Measurements from ENCODE around the gene PCED1A. TPM values are rescaled to one million over a fixed set of nuclear protein-coding genes. Genes with fewer than 3 reads are reported as not detected.
"Not testable (repeated sequence)": the region's sequence is repeated elsewhere in the genome, so short reads cannot be mapped to it uniquely, and the experiment has no call there.

PCED1A gene
- total RNA-seq, 1 experiment from 2014 or later, result 18.3 TPM

GRCh38 chr20:2814587-2815051 lies 25.8 kb downstream of the PCED1A start, which contains the start of gene C20orf141:
C20orf141 (plus strand) TSS chr20:2814987; CDS start chr20:2815185, 198 bp downstream.
- peaks cover 14% of the 10 kb centered on the region for H3K4me1 ChIP-seq (replicated peaks)
- DNase-seq (ENCODE audit: low read depth in 1 of 2, low spot score in 2 of 2), result peak; percentile 87 to 92
- H3K4me3 ChIP-seq, result no peak within 1 kb of the TSS
- no peaks in the 10 kb centered on the region for H3K36me3 ChIP-seq
- H3K9me3 ChIP-seq (replicated peaks), result 0 out of 2 replicates have a peak, but pooled peaks cover 7% of the 10 kb centered on the region
- H3K27me3 ChIP-seq (replicated peaks), result no peaks in the 10 kb centered on the region
- H3K27ac ChIP-seq, result peak within 1 kb of the TSS; percentile 23

- Histone ChIP-seq H3K27ac (no peak overlapping the region), H3K27me3 (replicated peaks) (no peaks in the 10 kb centered on the region), H3K4me1 (replicated peaks) (peaks cover 14% of the 10 kb centered on the region), H3K36me3 (no peaks in the 10 kb centered on the region), H3K9me3 (replicated peaks) (0 out of 2 replicates have a peak, but pooled peaks cover 7% of the 10 kb centered on the region), H3K4me3 (no peak overlapping the region)
- DNase-seq (ENCODE audit: low read depth in 1 of 2, low spot score in 2 of 2), result peak in 1 of 2 experiments; percentile 25
These were observed 26.4 kb downstream of the PCED1A start for GRCh38 chr20:2814076-2814475.

- H3K4me1 ChIP-seq (replicated peaks), result peaks cover 14% of the 10 kb centered on the region
- 0 out of 2 replicates have a peak, but pooled peaks cover 7% of the 10 kb centered on the region for H3K9me3 ChIP-seq (replicated peaks)
- no peaks in the 10 kb centered on the region for H3K27me3 ChIP-seq (replicated peaks)
These were observed 28.3 kb downstream of the PCED1A start for GRCh38 chr20:2812189-2812588.

GRCh38 chr20:2809690-2810089 lies 30.8 kb downstream of the PCED1A start:
- H3K4me1 ChIP-seq (replicated peaks), result peaks cover 7% of the 10 kb centered on the region
- H3K4me3 ChIP-seq, result no peak overlapping the region
- no peak overlapping the region for H3K27ac ChIP-seq
- no peaks in the 10 kb centered on the region for H3K36me3 ChIP-seq
- 0 out of 2 replicates have a peak, but pooled peaks cover 7% of the 10 kb centered on the region for H3K9me3 ChIP-seq (replicated peaks)
- no peaks in the 10 kb centered on the region; the same call in 1 of the 2 replicates for H3K27me3 ChIP-seq (replicated peaks)
- DNase-seq (ENCODE audit: low read depth in 1 of 2, low spot score in 2 of 2), result peak in 1 of 2 experiments; percentile 16

More at GRCh38 chr20:2812189-2812588, 28.3 kb downstream of the PCED1A start:
- no peak for DNase-seq (ENCODE audit: low read depth in 1 of 2, low spot score in 2 of 2)
- Histone ChIP-seq H3K4me3 (no peak overlapping the region), H3K27ac (no peak overlapping the region), H3K36me3 (no peaks in the 10 kb centered on the region)

- not testable (repeated sequence) for H3K36me3 ChIP-seq; H3K27ac ChIP-seq; H3K4me3 ChIP-seq; H3K9me3 ChIP-seq (replicated peaks); DNase-seq (ENCODE audit: low read depth in 1 of 2, low spot score in 2 of 2); H3K4me1 ChIP-seq (replicated peaks); H3K27me3 ChIP-seq (replicated peaks)
These were observed 32.5 kb downstream of the PCED1A start for GRCh38 chr20:2807929-2808328.

GRCh38 chr20:2807019-2807418 lies 33.4 kb downstream of the PCED1A start:
- H3K9me3 ChIP-seq (replicated peaks), result 0 out of 2 replicates have a peak, but pooled peaks cover 1% of the 10 kb centered on the region
- H3K27me3 ChIP-seq (replicated peaks), result peaks cover 8% of the 10 kb centered on the region
- H3K36me3 ChIP-seq, result no peaks in the 10 kb centered on the region
- no peak overlapping the region for H3K27ac ChIP-seq
- peak in 1 of 2 experiments; percentile 19 for DNase-seq (ENCODE audit: low read depth in 1 of 2, low spot score in 2 of 2)
- no peak overlapping the region for H3K4me3 ChIP-seq
- H3K4me1 ChIP-seq (replicated peaks), result no peaks in the 10 kb centered on the region

- DNase-seq (ENCODE audit: low read depth in 1 of 2, low spot score in 2 of 2), result peak in 1 of 2 experiments; percentile 16
- Histone ChIP-seq H3K36me3 (no peaks in the 10 kb centered on the region), H3K27ac (no peak overlapping the region), H3K4me3 (no peak overlapping the region), H3K9me3 (replicated peaks) (no peaks in the 10 kb centered on the region; the same call in 1 of the 2 replicates), H3K27me3 (replicated peaks) (peaks cover 13% of the 10 kb centered on the region), H3K4me1 (replicated peaks) (peaks cover 4% of the 10 kb centered on the region)
These were observed 34.1 kb downstream of the PCED1A start for GRCh38 chr20:2806351-2806701.

- no peak overlapping the region for H3K27ac ChIP-seq
- no peaks in the 10 kb centered on the region for H3K36me3 ChIP-seq
- H3K9me3 ChIP-seq (replicated peaks), result no peaks in the 10 kb centered on the region; the same call in 1 of the 2 replicates
- H3K27me3 ChIP-seq (replicated peaks), result peaks cover 18% of the 10 kb centered on the region
- no peak for DNase-seq (ENCODE audit: low read depth in 1 of 2, low spot score in 2 of 2)
- peaks cover 9% of the 10 kb centered on the region for H3K4me1 ChIP-seq (replicated peaks)
- no peak overlapping the region for H3K4me3 ChIP-seq
These were observed 34.6 kb downstream of the PCED1A start for GRCh38 chr20:2805689-2806350.

GRCh38 chr20:2804852-2805688 lies 35.4 kb downstream of the PCED1A start:
- DNase-seq (ENCODE audit: low read depth in 1 of 2, low spot score in 2 of 2), result peak in 1 of 2 experiments; percentile 40
- Histone ChIP-seq H3K36me3 (no peaks in the 10 kb centered on the region), H3K27me3 (replicated peaks) (peaks cover 24% of the 10 kb centered on the region)

GRCh38 chr20:2804041-2804828 lies 36.2 kb downstream of the PCED1A start:
- no peaks in the 10 kb centered on the region for H3K36me3 ChIP-seq
- H3K4me1 ChIP-seq (replicated peaks), result peaks cover 16% of the 10 kb centered on the region
- H3K27ac ChIP-seq, result no peak overlapping the region
- peaks cover 33% of the 10 kb centered on the region for H3K27me3 ChIP-seq (replicated peaks)
- peak in 1 of 2 experiments; percentile 30 for DNase-seq (ENCODE audit: low read depth in 1 of 2, low spot score in 2 of 2)
- no peak overlapping the region for H3K4me3 ChIP-seq
- H3K9me3 ChIP-seq (replicated peaks), result no peaks in the 10 kb centered on the region; the same call in 1 of the 2 replicates

More at GRCh38 chr20:2804852-2805688, 35.4 kb downstream of the PCED1A start:
- no peaks in the 10 kb centered on the region; the same call in 1 of the 2 replicates for H3K9me3 ChIP-seq (replicated peaks)
- peaks cover 15% of the 10 kb centered on the region for H3K4me1 ChIP-seq (replicated peaks)
- H3K4me3 ChIP-seq, result no peak overlapping the region
- H3K27ac ChIP-seq, result no peak overlapping the region

GRCh38 chr20:2801286-2801728 lies 39.1 kb downstream of the PCED1A start:
- no peak for DNase-seq (ENCODE audit: low read depth in 1 of 2, low spot score in 2 of 2)
- H3K4me3 ChIP-seq, result no peak overlapping the region; the same call in 1 of the 2 replicates
- peaks cover 16% of the 10 kb centered on the region for H3K4me1 ChIP-seq (replicated peaks)
- H3K27ac ChIP-seq, result no peak overlapping the region
- no peaks in the 10 kb centered on the region; the same call in 1 of the 2 replicates for H3K9me3 ChIP-seq (replicated peaks)
- H3K27me3 ChIP-seq (replicated peaks), result peaks cover 35% of the 10 kb centered on the region
- H3K36me3 ChIP-seq, result no peaks in the 10 kb centered on the region

- no peak within 1 kb of the TSS for H3K27ac ChIP-seq
- H3K4me3 ChIP-seq, result peak within 1 kb of the TSS; percentile 31
These were observed 39.8 kb downstream of the PCED1A start, which contains the start of gene CPXM1 for GRCh38 chr20:2800521-2801285. CPXM1 (minus strand) TSS chr20:2800627; CDS start chr20:2800572, 55 bp downstream.

More at GRCh38 chr20:2800521-2801285, 39.8 kb downstream of the PCED1A start, which contains the start of gene CPXM1:
- Histone ChIP-seq H3K27me3 (replicated peaks) (peaks cover 35% of the 10 kb centered on the region), H3K9me3 (replicated peaks) (no peaks in the 10 kb centered on the region; the same call in 1 of the 2 replicates), H3K36me3 (no peaks in the 10 kb centered on the region), H3K4me1 (replicated peaks) (peaks cover 16% of the 10 kb centered on the region)
- peak in 1 of 2 experiments; percentile 17 for DNase-seq (ENCODE audit: low read depth in 1 of 2, low spot score in 2 of 2)

Data from SJSA1 (cell line).